DND-41 (cell line): Measurements from ENCODE around the gene GRIN3B.
"Not testable (repeated sequence)": the region's sequence is repeated elsewhere in the genome, so short reads cannot be mapped to it uniquely, and the experiment has no call there.

ENCODE experiments used
- ATAC-seq: fragments of 200-7000 bp; cut with Tn5 transposase; 3 replicates; pipeline ENCODE4 v1.9.1; 2021; ENCODE audit warnings: low read depth; ENCODE audit not compliant: insufficient read depth
- DNase-seq: peaks from one replicate; pipeline ENCODE4 v3.0.0-alpha.2; 2020
- H2AFZ ChIP-seq: 2 replicates; pipeline ENCODE4 v1.6.0; 2012; ENCODE audit warnings: low read depth, low read length
- H3K27ac ChIP-seq: 2 replicates; pipeline ENCODE4 v1.5.1; 2012; ENCODE audit warnings: low read length, inconsistent platforms
- H3K27me3 ChIP-seq: fragments of 200-600 bp; sonication (generic); 2 replicates; pipeline ENCODE4 v1.6.0; 2012; ENCODE audit warnings: low read length, mild to moderate bottlenecking, inconsistent platforms; ENCODE audit not compliant: insufficient read depth, poor library complexity
- H3K36me3 ChIP-seq: 2 replicates; pipeline ENCODE4 v1.5.1; 2012; ENCODE audit warnings: low read length, inconsistent platforms; ENCODE audit not compliant: insufficient read depth
- H3K4me1 ChIP-seq: 2 replicates; pipeline ENCODE4 v1.5.1; 2012; ENCODE audit warnings: mild to moderate bottlenecking, low read length; ENCODE audit not compliant: insufficient read depth
- H3K4me2 ChIP-seq: 2 replicates; pipeline ENCODE4 v1.6.0; 2012; ENCODE audit warnings: mild to moderate bottlenecking, moderate library complexity, low read length, inconsistent platforms; ENCODE audit not compliant: insufficient read depth
- H3K4me3 ChIP-seq, 2 experiments: fragments of 200-600 bp in 1 of 2; shearing (Covaris generic) in 1 of 2; 2 replicates each; pipeline ENCODE4 v1.5.1; 2012 to 2016; ENCODE audit warnings: inconsistent platforms in 2 of 2, low read length in 2 of 2, mild to moderate bottlenecking in 2 of 2, low read depth in 1 of 2, moderate library complexity in 1 of 2
- H3K79me2 ChIP-seq: 2 replicates; pipeline ENCODE4 v1.6.0; 2012; ENCODE audit warnings: low read length, inconsistent platforms; ENCODE audit not compliant: insufficient read depth
- H3K9ac ChIP-seq: 2 replicates; pipeline ENCODE4 v1.6.0; 2012; ENCODE audit warnings: low read depth, mild to moderate bottlenecking, inconsistent platforms, low read length, moderate library complexity
- H3K9me3 ChIP-seq: 2 replicates; pipeline ENCODE4 v1.5.1; 2012; ENCODE audit warnings: low read length, moderate library complexity, mild to moderate bottlenecking, inconsistent platforms; ENCODE audit not compliant: insufficient read depth, severe bottlenecking
- H4K20me1 ChIP-seq: 2 replicates; pipeline ENCODE4 v1.6.0; 2012; ENCODE audit warnings: low read length; ENCODE audit not compliant: insufficient read depth
- CTCF ChIP-seq: IDR thresholded peaks from 2 replicates; pipeline ENCODE4 v1.5.1; 2012; ENCODE audit warnings: borderline replicate concordance, low read length, moderate library complexity, mild to moderate bottlenecking; ENCODE audit not compliant: poor library complexity, severe bottlenecking; ENCODE audit errors: extremely low read depth
- EZH2 ChIP-seq: IDR thresholded peaks from 3 replicates; pipeline ENCODE4 v1.6.1; 2012; ENCODE audit warnings: borderline replicate concordance, low read depth, mild to moderate bottlenecking, moderate library complexity, low read length, inconsistent platforms; ENCODE audit not compliant: severe bottlenecking

GRIN3B gene

GRCh38 chr19:955803-956765, 44.1 kb upstream of the GRIN3B start:
- H3K4me2 ChIP-seq: no peak overlapping the region
- no peak for DNase-seq

DNA sequence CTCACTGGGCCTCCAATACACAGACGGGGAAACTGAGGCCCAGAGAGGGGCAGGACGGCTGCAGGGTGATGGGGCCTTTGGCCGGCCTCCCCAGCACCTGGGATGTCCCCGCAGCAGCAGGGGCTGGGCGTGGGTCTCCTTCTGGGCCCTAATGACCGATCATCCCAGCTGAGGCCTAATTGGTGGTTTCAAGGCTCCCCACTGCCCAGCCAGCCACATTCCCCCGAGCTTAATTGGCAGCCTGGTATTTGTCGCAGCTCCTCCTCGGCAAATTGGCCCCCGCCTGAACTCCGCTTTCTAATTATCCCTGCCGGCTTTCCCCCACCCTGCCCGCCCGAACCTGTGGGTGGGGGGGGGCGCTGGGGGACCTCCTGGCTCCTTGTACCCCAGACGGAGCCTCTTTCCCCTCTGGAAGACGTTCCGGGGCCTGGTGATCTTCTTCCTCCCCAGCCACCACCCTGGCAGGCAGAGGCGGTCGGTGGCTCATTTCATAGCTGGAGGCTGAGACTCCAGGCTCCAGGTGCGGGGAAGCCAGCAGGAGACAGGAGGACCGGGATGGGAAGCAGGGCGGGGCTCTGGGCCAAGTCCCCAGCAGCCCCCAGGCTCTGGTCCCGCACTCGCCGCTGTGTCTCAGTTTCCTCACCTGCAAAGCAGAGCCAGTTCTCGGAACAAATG, 43.3 kb upstream of the GRIN3B start:
- H3K79me2 ChIP-seq: peaks cover 41% of the 10 kb centered on the region
- H3K9ac ChIP-seq: no peak overlapping the region
- DNase-seq: no peak
- no peaks in the 10 kb centered on the region for H3K9me3 ChIP-seq
- no peaks in the 10 kb centered on the region for H3K4me1 ChIP-seq
- no peak overlapping the region for H3K27ac ChIP-seq
- TF ChIP-seq CTCF (no peak), EZH2 (no peak)
- H3K36me3 ChIP-seq: peaks cover 21% of the 10 kb centered on the region
- H3K4me3 ChIP-seq: no peak overlapping the region
- no peak for ATAC-seq
- H4K20me1 ChIP-seq: peaks cover 44% of the 10 kb centered on the region
- H2AFZ ChIP-seq: no peak overlapping the region
- no peaks in the 10 kb centered on the region for H3K27me3 ChIP-seq
- no peak overlapping the region for H3K4me2 ChIP-seq

More at GRCh38 chr19:955803-956765, 44.1 kb upstream of the GRIN3B start:
- Histone ChIP-seq H3K9me3 (no peaks in the 10 kb centered on the region), H3K4me3 (no peak overlapping the region), H3K79me2 (peaks cover 41% of the 10 kb centered on the region), H3K27me3 (no peaks in the 10 kb centered on the region), H4K20me1 (peaks cover 44% of the 10 kb centered on the region), H3K4me1 (no peaks in the 10 kb centered on the region), H3K27ac (no peak overlapping the region), H3K9ac (no peak overlapping the region), H3K36me3 (peaks cover 21% of the 10 kb centered on the region), H2AFZ (no peak overlapping the region)
- TF ChIP-seq EZH2 (no peak), CTCF (no peak)
- ATAC-seq: no peak

DNA sequence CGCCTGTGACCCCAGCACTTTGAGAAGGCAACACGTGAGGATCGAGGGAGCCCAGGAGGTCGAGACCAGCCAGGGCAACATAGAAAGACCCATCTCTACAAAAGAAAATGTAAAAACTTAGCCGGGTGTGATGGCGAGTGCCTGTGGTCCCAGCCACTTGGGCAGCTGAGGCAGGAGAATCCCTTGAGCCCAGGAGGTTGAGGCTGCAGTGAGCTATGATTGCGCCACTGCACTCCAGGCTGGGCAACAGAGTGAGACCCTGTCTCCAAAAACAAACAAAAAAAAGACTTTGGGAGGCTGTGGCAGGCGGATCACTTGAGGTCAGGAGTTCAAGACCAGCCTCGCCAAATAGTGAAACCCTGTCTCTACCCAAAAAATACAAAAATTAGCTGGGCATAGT, 42.6 kb upstream of the GRIN3B start:
- peaks cover 41% of the 10 kb centered on the region for H4K20me1 ChIP-seq
- H3K4me1 ChIP-seq: not testable (repeated sequence)

More for the DNA sequence above, 42.6 kb upstream of the GRIN3B start:
- not testable (repeated sequence) for H2AFZ ChIP-seq, DNase-seq, H3K4me3 ChIP-seq, H3K4me2 ChIP-seq, H3K27me3 ChIP-seq, H3K9ac ChIP-seq, ATAC-seq, H3K27ac ChIP-seq, H3K9me3 ChIP-seq
- Histone ChIP-seq H3K79me2 (peaks cover 35% of the 10 kb centered on the region), H3K36me3 (peaks cover 21% of the 10 kb centered on the region)
